ENCODE data around the gene TLCD1. TPM values are rescaled to one million over a fixed set of nuclear protein-coding genes. Genes with fewer than 3 reads are reported as not detected.

Gene TLCD1
- polyA plus RNA-seq, 1 of the 3 experiments (the other 2 are of a cell fraction) = 18.3 TPM

DNA sequence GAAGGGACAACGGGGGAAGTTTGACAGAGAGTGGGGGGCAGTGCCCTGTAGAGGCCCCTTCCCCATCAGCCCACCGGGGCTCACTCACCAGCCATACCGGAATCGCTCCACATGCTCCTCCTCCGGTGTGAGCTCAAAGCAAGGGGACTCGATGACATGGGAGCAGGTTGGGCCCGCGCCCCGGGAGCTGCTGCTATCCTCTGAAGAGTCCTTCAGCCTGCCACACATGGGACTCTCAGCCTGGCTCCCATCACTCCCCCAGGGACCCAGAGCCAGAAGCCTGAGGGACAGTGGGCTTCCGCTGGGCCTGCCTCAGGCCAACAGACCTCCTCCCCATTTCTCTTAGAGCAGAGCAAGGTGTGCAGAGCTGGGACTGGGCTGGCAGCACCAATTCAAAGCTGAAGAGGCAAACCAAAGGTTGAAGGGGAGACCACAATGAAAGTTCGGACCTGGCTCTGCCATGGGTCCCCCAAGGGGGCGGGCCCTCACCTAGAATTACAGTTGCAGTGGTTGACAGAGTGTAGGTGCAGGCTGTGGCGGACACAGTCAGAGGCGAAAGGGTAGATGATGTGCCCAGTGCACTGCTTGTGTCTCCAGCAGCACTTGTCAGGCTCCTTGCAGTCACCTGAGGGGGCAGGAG is 21.7 kb downstream of the TLCD1 start:
- H4K20me1 ChIP-seq (ENCODE audit: insufficient read depth) = no peaks in the 10 kb centered on the region
- TF ChIP-seq FOSL2 (IDR thresholded peaks at IDR 0.05; ENCODE audit: borderline replicate concordance, low read depth) (no peak), RXRA (IDR thresholded peaks at IDR 0.05; ENCODE audit: borderline replicate concordance, low read depth) (no peak), MEF2A (IDR thresholded peaks at IDR 0.05; ENCODE audit: borderline replicate concordance, low read depth) (no peak), EP300 (IDR thresholded peaks at IDR 0.05; ENCODE audit: borderline replicate concordance in 1 of 2, low read depth in 1 of 2, low read length in 1 of 2) (no peak), RAD21 (IDR thresholded peaks at IDR 0.05; ENCODE audit: low read length) (no peak), YY1 (IDR thresholded peaks at IDR 0.05; ENCODE audit: low read depth) (no peak), GATA2 (CRISPR knock-in tag; IDR thresholded peaks at IDR 0.05) (no peak), TEAD4 (IDR thresholded peaks at IDR 0.05; ENCODE audit: borderline replicate concordance, insufficient read depth) (no peak), PBX3 (IDR thresholded peaks at IDR 0.05) (no peak)
- TF ChIP-seq, protein P1, sequence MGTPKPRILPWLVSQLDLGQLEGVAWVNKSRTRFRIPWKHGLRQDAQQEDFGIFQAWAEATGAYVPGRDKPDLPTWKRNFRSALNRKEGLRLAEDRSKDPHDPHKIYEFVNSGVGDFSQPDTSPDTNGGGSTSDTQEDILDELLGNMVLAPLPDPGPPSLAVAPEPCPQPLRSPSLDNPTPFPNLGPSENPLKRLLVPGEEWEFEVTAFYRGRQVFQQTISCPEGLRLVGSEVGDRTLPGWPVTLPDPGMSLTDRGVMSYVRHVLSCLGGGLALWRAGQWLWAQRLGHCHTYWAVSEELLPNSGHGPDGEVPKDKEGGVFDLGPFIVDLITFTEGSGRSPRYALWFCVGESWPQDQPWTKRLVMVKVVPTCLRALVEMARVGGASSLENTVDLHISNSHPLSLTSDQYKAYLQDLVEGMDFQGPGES (IDR thresholded peaks at IDR 0.05; ENCODE audit: low read depth, low read length) = no peak
- TF ChIP-seq, protein P2, sequence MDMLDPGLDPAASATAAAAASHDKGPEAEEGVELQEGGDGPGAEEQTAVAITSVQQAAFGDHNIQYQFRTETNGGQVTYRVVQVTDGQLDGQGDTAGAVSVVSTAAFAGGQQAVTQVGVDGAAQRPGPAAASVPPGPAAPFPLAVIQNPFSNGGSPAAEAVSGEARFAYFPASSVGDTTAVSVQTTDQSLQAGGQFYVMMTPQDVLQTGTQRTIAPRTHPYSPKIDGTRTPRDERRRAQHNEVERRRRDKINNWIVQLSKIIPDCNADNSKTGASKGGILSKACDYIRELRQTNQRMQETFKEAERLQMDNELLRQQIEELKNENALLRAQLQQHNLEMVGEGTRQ (IDR thresholded peaks at IDR 0.05; ENCODE audit: borderline replicate concordance, low read depth, low read length) = no peak
- H3K27me3 ChIP-seq (ENCODE audit: insufficient read depth) = no peaks in the 10 kb centered on the region
- no peaks in the 10 kb centered on the region for H3K9me2 ChIP-seq
- H3K36me3 ChIP-seq (replicated peaks in 1 of 2; ENCODE audit: control insufficient read depth in 1 of 2, insufficient read depth in 2 of 2, low read length in 1 of 2) = peaks cover 16 to 47% of the 10 kb centered on the region in 2 experiments
- no peak overlapping the region for H2AFZ ChIP-seq (ENCODE audit: low read depth)
- no peak for DNase-seq
- ChIA-PET POLR2A (interaction anchor here (1.1 kb wide), 1 partner anchor 11 kb away, joined by 3 read pairs; no protein-coding TSS in a partner anchor), CTCF (interaction anchor here (0.8 to 1.4 kb wide), 4 partner anchors 41 to 57 kb away, joined by 3 to 4 read pairs (median 3); no protein-coding TSS in a partner anchor)
- H3K4me1 ChIP-seq (ENCODE audit: control insufficient read depth in 1 of 2, insufficient read depth in 2 of 2, low read depth in 1 of 2, low read length in 1 of 2) = peaks cover 0 to 14% of the 10 kb centered on the region in 2 experiments; a peak in 1 of 4 replicates
- no peak overlapping the region for H3K9ac ChIP-seq
- H3K9me3 ChIP-seq = no peaks in the 10 kb centered on the region
- peaks cover under 1% of the 10 kb centered on the region; the same call in 1 of the 2 replicates for H3K79me2 ChIP-seq (ENCODE audit: insufficient read depth)
- H3F3A ChIP-seq (replicated peaks; ENCODE audit: insufficient read depth) = peaks cover 17% of the 10 kb centered on the region
- H3K4me3 ChIP-seq (ENCODE audit: low read depth in 2 of 2, low read length in 1 of 2) = no peak overlapping the region
- WGBS (ENCODE audit: low lambda C conversion rate) = 94% methylated on average over 4 of the region's 14 CpGs
- no peak overlapping the region for H3K4me2 ChIP-seq
- no peak overlapping the region for H3K27ac ChIP-seq (ENCODE audit: low read depth in 2 of 2, low read length in 1 of 2)

- Histone ChIP-seq H3K27me3 (ENCODE audit: insufficient read depth) (no peaks in the 10 kb centered on the region), H3K27ac (ENCODE audit: low read depth in 2 of 2, low read length in 1 of 2) (no peak overlapping the region; a peak in 1 of 4 replicates), H3K4me1 (ENCODE audit: control insufficient read depth in 1 of 2, insufficient read depth in 2 of 2, low read depth in 1 of 2, low read length in 1 of 2) (peaks cover 0 to 14% of the 10 kb centered on the region in 2 experiments; a peak in 1 of 4 replicates), H3K9me3 (no peaks in the 10 kb centered on the region), H3K4me2 (no peak overlapping the region), H2AFZ (ENCODE audit: low read depth) (no peak overlapping the region), H3K4me3 (ENCODE audit: low read depth in 2 of 2, low read length in 1 of 2) (no peak overlapping the region), H3K36me3 (replicated peaks in 1 of 2; ENCODE audit: control insufficient read depth in 1 of 2, insufficient read depth in 2 of 2, low read length in 1 of 2) (peaks cover 21 to 54% of the 10 kb centered on the region in 2 experiments), H3K79me2 (ENCODE audit: insufficient read depth) (no peaks in the 10 kb centered on the region), H4K20me1 (ENCODE audit: insufficient read depth) (no peaks in the 10 kb centered on the region), H3F3A (replicated peaks; ENCODE audit: insufficient read depth) (peaks cover 14% of the 10 kb centered on the region), H3K9me2 (no peaks in the 10 kb centered on the region), H3K9ac (no peak overlapping the region)
- no peak for DNase-seq
- 95% methylated on average over 16 of the region's 16 CpGs for WGBS (ENCODE audit: low lambda C conversion rate)
- CTCF ChIA-PET = interaction anchor here (0.8 to 1.2 kb wide), 2 partner anchors 41 to 45 kb away, joined by 3 read pairs; no protein-coding TSS in a partner anchor
- POLR2A ChIA-PET = interaction anchor here (1.1 kb wide), 1 partner anchor 11 kb away, joined by 3 read pairs; no protein-coding TSS in a partner anchor
- TF ChIP-seq ELF1 (IDR thresholded peaks at IDR 0.05) (no peak), PBX3 (IDR thresholded peaks at IDR 0.05) (no peak), TEAD4 (IDR thresholded peaks at IDR 0.05; ENCODE audit: borderline replicate concordance, insufficient read depth) (no peak), FOXM1 (IDR thresholded peaks at IDR 0.05; ENCODE audit: low read depth) (no peak), POLR2AphosphoS5 (IDR thresholded peaks at IDR 0.05; ENCODE audit: low read depth, low read length) (no peak), MXI1 (IDR thresholded peaks at IDR 0.05; ENCODE audit: low read depth, low read length) (no peak), GABPA (IDR thresholded peaks at IDR 0.05; ENCODE audit: low read depth) (no peak), RCOR1 (IDR thresholded peaks at IDR 0.05; ENCODE audit: low read length) (no peak), RFX5 (IDR thresholded peaks at IDR 0.05; ENCODE audit: low read length) (no peak), TAF1 (IDR thresholded peaks at IDR 0.05; ENCODE audit: borderline replicate concordance, low read depth, low read length) (no peak), NRF1 (IDR thresholded peaks at IDR 0.05; ENCODE audit: low read depth, low read length) (no peak)
- TF ChIP-seq, protein P2 (IDR thresholded peaks at IDR 0.05; ENCODE audit: borderline replicate concordance, low read depth, low read length) = no peak
- TF ChIP-seq, protein P3, sequence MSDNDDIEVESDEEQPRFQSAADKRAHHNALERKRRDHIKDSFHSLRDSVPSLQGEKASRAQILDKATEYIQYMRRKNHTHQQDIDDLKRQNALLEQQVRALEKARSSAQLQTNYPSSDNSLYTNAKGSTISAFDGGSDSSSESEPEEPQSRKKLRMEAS (IDR thresholded peaks at IDR 0.05; ENCODE audit: low read depth) = no peak
Observed at GRCh38 chr17:28703552-28704218, 22.3 kb downstream of the TLCD1 start.

All from SK-N-SH (cell line).